Gastrocnemius medialis (tissue), 4 donors: ENCODE results near the gene TTLL5.

Experiments used
- CTCF ChIP-seq, 5 experiments: fragments of 450-650 bp in 3 of 5; fragments of 200-600 bp in 2 of 5; sonication (generic) in 2 of 5; IDR thresholded peaks in 4 of 5; conservative IDR thresholded peaks in 1 of 5; 1 replicate in 4 of 5; 2 replicates in 1 of 5; pipeline ENCODE4 v1.5.1; 2016 to 2019; ENCODE audit warnings: antibody characterized with exemption in 5 of 5, mild to moderate bottlenecking in 3 of 5, moderate library complexity in 3 of 5
- POLR2A ChIP-seq, 2 donors: fragments of 450-650 bp; IDR thresholded peaks; one replicate each; pipeline ENCODE4 v1.6.1; 2017; ENCODE audit warnings: antibody characterized with exemption in 2 of 2, mild to moderate bottlenecking in 2 of 2, moderate library complexity in 2 of 2

- TF ChIP-seq CTCF (IDR thresholded peaks at IDR 0.05 in 4 of 5, conservative IDR thresholded peaks at IDR 0.05 in 1 of 5): no peak
- TF ChIP-seq POLR2A (IDR thresholded peaks at IDR 0.05): no peak
Observed at GRCh38 chr14:75879031-75879430, 218.0 kb downstream of the TTLL5 start.
